MM.1S (cell line): ENCODE results near the gene FADS1.

Experiments
- DNase-seq: peaks from one replicate; pipeline ENCODE4 v3.0.0-alpha.2; 2015
- H2AFZ ChIP-seq: fragments of 300-600 bp; sonication (generic); 2 replicates; pipeline ENCODE4 v1.6.0; 2016; ENCODE audit warnings: antibody characterized with exemption, low read length
- H3F3A ChIP-seq: fragments of 300-600 bp; sonication (generic); 2 replicates; pipeline ENCODE4 v1.6.1; 2016; ENCODE audit warnings: mild to moderate bottlenecking, antibody characterized with exemption, low read length, moderate library complexity, mixed read lengths; ENCODE audit not compliant: insufficient read depth
- H3K27ac ChIP-seq: fragments of 300-600 bp; sonication (generic); 2 replicates; pipeline ENCODE4 v1.5.1; 2016; ENCODE audit warnings: mild to moderate bottlenecking, low read length
- H3K27me3 ChIP-seq: fragments of 300-600 bp; sonication (generic); replicated peaks from 2 replicates; pipeline ENCODE4 v1.6.0; 2016; ENCODE audit warnings: low read length; ENCODE audit not compliant: insufficient read depth
- H3K36me3 ChIP-seq: fragments of 300-600 bp; sonication (generic); replicated peaks from 2 replicates; pipeline ENCODE4 v1.6.1; 2016; ENCODE audit warnings: mild to moderate bottlenecking, low read length, mixed read lengths; ENCODE audit not compliant: insufficient read depth
- H3K4me1 ChIP-seq: fragments of 300-600 bp; sonication (generic); 2 replicates; pipeline ENCODE4 v1.6.1; 2016; ENCODE audit warnings: low read length, mixed read lengths
- H3K4me2 ChIP-seq: fragments of 300-600 bp; sonication (generic); 2 replicates; pipeline ENCODE4 v1.6.0; 2016; ENCODE audit warnings: low read depth, low read length
- H3K4me3 ChIP-seq: fragments of 300-600 bp; sonication (generic); 2 replicates; pipeline ENCODE4 v1.5.1; 2016; ENCODE audit warnings: low read length, mixed read lengths
- H3K79me2 ChIP-seq: fragments of 300-600 bp; sonication (generic); 2 replicates; pipeline ENCODE4 v1.6.1; 2016; ENCODE audit warnings: mixed run types, low read length, mixed read lengths
- H3K9ac ChIP-seq: fragments of 300-600 bp; sonication (generic); 2 replicates; pipeline ENCODE4 v1.6.1; 2016; ENCODE audit warnings: low read length, mixed read lengths
- H3K9me2 ChIP-seq: fragments of 300-600 bp; sonication (generic); replicated peaks from 2 replicates; pipeline ENCODE4 v1.6.1; 2016; ENCODE audit warnings: mild to moderate bottlenecking, low read length, mixed read lengths; ENCODE audit not compliant: insufficient read depth
- H3K9me3 ChIP-seq: fragments of 300-600 bp; sonication (generic); replicated peaks from 2 replicates; pipeline ENCODE4 v1.6.1; 2016; ENCODE audit warnings: mild to moderate bottlenecking, low read length, mixed read lengths; ENCODE audit not compliant: insufficient read depth
- H4K20me1 ChIP-seq: fragments of 300-600 bp; sonication (generic); 2 replicates; pipeline ENCODE4 v1.6.1; 2016; ENCODE audit warnings: mild to moderate bottlenecking, low read length, moderate library complexity, mixed read lengths; ENCODE audit not compliant: insufficient read depth
- EZH2 ChIP-seq: fragments of 300-600 bp; sonication (generic); optimal IDR thresholded peaks from 2 replicates; pipeline ENCODE3; 2017; ENCODE audit warnings: low read depth, mild to moderate bottlenecking, antibody characterized with exemption, low read length, mixed read lengths
- EZH2phosphoT487 ChIP-seq: fragments of 300-600 bp; sonication (generic); IDR thresholded peaks from 2 replicates; pipeline ENCODE4 v1.6.1; 2018; ENCODE audit warnings: antibody characterized with exemption, low read length
- TF ChIP-seq, protein P1 (sequence below): fragments of 300-600 bp; sonication (generic); IDR thresholded peaks from 2 replicates; pipeline ENCODE4 v1.5.1; 2016; ENCODE audit warnings: antibody characterized with exemption, low read length, mixed read lengths

The FADS1 gene

DNA sequence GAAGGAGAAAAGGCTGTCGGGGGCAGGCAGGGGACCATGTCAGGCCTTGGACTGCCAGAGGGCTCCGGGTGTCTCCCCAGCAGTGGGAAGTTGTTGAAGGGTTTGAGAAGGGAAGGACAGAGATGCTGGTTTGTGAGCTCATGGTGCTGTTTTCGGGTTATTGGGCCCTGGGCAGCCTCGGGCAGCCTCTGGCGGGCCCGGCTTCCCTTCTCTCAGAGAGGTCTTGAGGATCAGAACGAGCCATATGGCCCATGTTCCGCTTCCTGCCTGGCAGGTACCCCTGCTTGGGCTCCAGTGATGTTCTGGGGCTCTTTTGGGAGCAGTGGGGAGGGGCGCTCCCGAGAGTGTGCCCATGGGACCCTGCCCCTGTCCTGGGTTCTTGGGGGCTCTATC, 54.6 kb downstream of the FADS1 start:
- Histone ChIP-seq H3K9ac (no peak overlapping the region), H3K79me2 (no peaks in the 10 kb centered on the region), H4K20me1 (no peaks in the 10 kb centered on the region), H3K9me2 (no peaks in the 10 kb centered on the region), H3K4me2 (no peak overlapping the region), H3F3A (no peaks in the 10 kb centered on the region), H3K36me3 (no peaks in the 10 kb centered on the region), H3K4me3 (no peak overlapping the region), H3K27ac (no peak overlapping the region), H3K9me3 (no peaks in the 10 kb centered on the region), H3K27me3 (peaks cover 82% of the 10 kb centered on the region), H2AFZ (no peak overlapping the region), H3K4me1 (no peaks in the 10 kb centered on the region)
- no peak for DNase-seq
- no peak for TF ChIP-seq EZH2
- TF ChIP-seq, protein P1, sequence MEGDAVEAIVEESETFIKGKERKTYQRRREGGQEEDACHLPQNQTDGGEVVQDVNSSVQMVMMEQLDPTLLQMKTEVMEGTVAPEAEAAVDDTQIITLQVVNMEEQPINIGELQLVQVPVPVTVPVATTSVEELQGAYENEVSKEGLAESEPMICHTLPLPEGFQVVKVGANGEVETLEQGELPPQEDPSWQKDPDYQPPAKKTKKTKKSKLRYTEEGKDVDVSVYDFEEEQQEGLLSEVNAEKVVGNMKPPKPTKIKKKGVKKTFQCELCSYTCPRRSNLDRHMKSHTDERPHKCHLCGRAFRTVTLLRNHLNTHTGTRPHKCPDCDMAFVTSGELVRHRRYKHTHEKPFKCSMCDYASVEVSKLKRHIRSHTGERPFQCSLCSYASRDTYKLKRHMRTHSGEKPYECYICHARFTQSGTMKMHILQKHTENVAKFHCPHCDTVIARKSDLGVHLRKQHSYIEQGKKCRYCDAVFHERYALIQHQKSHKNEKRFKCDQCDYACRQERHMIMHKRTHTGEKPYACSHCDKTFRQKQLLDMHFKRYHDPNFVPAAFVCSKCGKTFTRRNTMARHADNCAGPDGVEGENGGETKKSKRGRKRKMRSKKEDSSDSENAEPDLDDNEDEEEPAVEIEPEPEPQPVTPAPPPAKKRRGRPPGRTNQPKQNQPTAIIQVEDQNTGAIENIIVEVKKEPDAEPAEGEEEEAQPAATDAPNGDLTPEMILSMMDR: no peak
- TF ChIP-seq EZH2phosphoT487: no peak

- no peaks in the 10 kb centered on the region for H3K9me2 ChIP-seq
- no peaks in the 10 kb centered on the region for H3K79me2 ChIP-seq
- TF ChIP-seq EZH2phosphoT487: no peak
- no peak for TF ChIP-seq EZH2
- TF ChIP-seq, protein P1: no peak
- no peaks in the 10 kb centered on the region for H3F3A ChIP-seq
- H3K9ac ChIP-seq: no peak overlapping the region
- no peaks in the 10 kb centered on the region for H3K36me3 ChIP-seq
- no peaks in the 10 kb centered on the region for H4K20me1 ChIP-seq
- H3K4me1 ChIP-seq: no peaks in the 10 kb centered on the region
- H3K4me2 ChIP-seq: no peak overlapping the region
- H3K9me3 ChIP-seq: no peaks in the 10 kb centered on the region
- peaks cover 86% of the 10 kb centered on the region for H3K27me3 ChIP-seq
- H3K27ac ChIP-seq: no peak overlapping the region
- H3K4me3 ChIP-seq: no peak overlapping the region
- no peak overlapping the region for H2AFZ ChIP-seq
- no peak for DNase-seq
These were observed 55.2 kb downstream of the FADS1 start for GRCh38 chr11:61761440-61762222.

DNA sequence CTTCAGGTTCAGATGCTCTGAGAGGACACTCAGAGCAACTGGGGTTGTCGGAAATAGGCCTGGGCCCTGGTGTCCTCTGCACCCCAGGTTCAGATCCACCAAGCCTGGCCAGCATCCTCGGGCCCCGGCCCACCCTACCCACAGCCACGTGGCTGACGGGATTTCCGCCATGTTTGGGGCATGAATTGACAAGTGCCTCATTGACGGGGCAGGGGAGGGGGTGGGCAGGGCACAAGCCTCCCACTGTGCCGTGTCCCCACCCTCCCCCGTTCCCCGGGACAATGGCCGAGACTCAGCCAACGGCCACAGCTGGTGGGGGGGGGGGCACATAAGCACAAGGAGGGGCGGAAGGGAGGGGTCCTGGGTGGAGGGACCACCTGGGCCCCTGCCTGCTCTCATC, 55.9 kb downstream of the FADS1 start:
- Histone ChIP-seq H3K9me3 (no peaks in the 10 kb centered on the region), H2AFZ (no peak overlapping the region), H3F3A (no peaks in the 10 kb centered on the region), H3K79me2 (no peaks in the 10 kb centered on the region), H3K27ac (no peak overlapping the region), H3K9me2 (no peaks in the 10 kb centered on the region), H3K4me3 (no peak overlapping the region), H3K36me3 (no peaks in the 10 kb centered on the region), H3K4me1 (no peaks in the 10 kb centered on the region), H3K4me2 (no peak overlapping the region), H3K27me3 (peaks cover 88% of the 10 kb centered on the region), H3K9ac (no peak overlapping the region), H4K20me1 (no peaks in the 10 kb centered on the region)
- DNase-seq: no peak
- TF ChIP-seq EZH2: no peak
- TF ChIP-seq EZH2phosphoT487: no peak
- TF ChIP-seq, protein P1: no peak
